Keratinocyte (primary cell): ENCODE measurements around the gene ALDH1L1. TPM values are rescaled to one million over a fixed set of nuclear protein-coding genes. Genes with fewer than 3 reads are reported as not detected.

Experiments
- DNase-seq: peaks from one replicate; pipeline ENCODE4 v3.0.0-alpha.2; 2011; ENCODE audit warnings: low read depth, missing footprints, low spot score
- FAIRE-seq: peaks from 2 replicates; lab custom pipeline; 2011; peaks lifted over from hg19 to GRCh38; lab: Jason Lieb, UNC
- H2AFZ ChIP-seq: 2 replicates; pipeline ENCODE4 v1.6.0; 2012; ENCODE audit warnings: low read length, control low read depth, inconsistent platforms; ENCODE audit not compliant: control insufficient read depth
- H3K27ac ChIP-seq: 2 replicates; pipeline ENCODE4 v1.5.1; 2011; ENCODE audit warnings: low read length; ENCODE audit not compliant: control insufficient read depth, insufficient read depth
- H3K27me3 ChIP-seq: 3 replicates; pipeline ENCODE4 v1.6.0; 2011; ENCODE audit warnings: low read length; ENCODE audit not compliant: control insufficient read depth, insufficient read depth; ENCODE audit errors: extremely low read depth
- H3K36me3 ChIP-seq, 2 experiments: 2 replicates in 1 of 2; 3 replicates in 1 of 2; pipeline ENCODE4 v1.5.1; 2011; ENCODE audit warnings: low read length in 2 of 2, mild to moderate bottlenecking in 1 of 2; ENCODE audit not compliant: control insufficient read depth in 2 of 2, insufficient read depth in 2 of 2; ENCODE audit errors: extremely low read depth in 1 of 2
- H3K4me1 ChIP-seq: 3 replicates; pipeline ENCODE4 v1.5.1; 2011; ENCODE audit warnings: low read length; ENCODE audit not compliant: control insufficient read depth, insufficient read depth; ENCODE audit errors: extremely low read depth
- H3K4me2 ChIP-seq: 3 replicates; pipeline ENCODE4 v1.6.0; 2011; ENCODE audit warnings: low read depth, low read length; ENCODE audit not compliant: control insufficient read depth, insufficient read depth; ENCODE audit errors: extremely low read depth
- H3K4me3 ChIP-seq, 3 experiments: fragments of 200-600 bp in 1 of 3; sonication (generic) in 1 of 3; 2 replicates in 2 of 3; 3 replicates in 1 of 3; pipeline ENCODE4 v1.5.1; 2011 to 2016; ENCODE audit warnings: low read length in 3 of 3, mild to moderate bottlenecking in 3 of 3, control low read depth in 2 of 3, inconsistent platforms in 1 of 3, low read depth in 1 of 3, mixed read lengths in 1 of 3, mixed run types in 1 of 3, moderate library complexity in 1 of 3; ENCODE audit not compliant: control insufficient read depth in 2 of 3, insufficient read depth in 2 of 3; ENCODE audit errors: extremely low read depth in 1 of 3
- H3K79me2 ChIP-seq: 2 replicates; pipeline ENCODE4 v1.6.0; 2012; ENCODE audit warnings: low read length; ENCODE audit not compliant: control insufficient read depth, insufficient read depth
- H3K9ac ChIP-seq: 3 replicates; pipeline ENCODE4 v1.6.0; 2011; ENCODE audit warnings: low read length; ENCODE audit not compliant: control insufficient read depth, insufficient read depth; ENCODE audit errors: extremely low read depth
- H3K9me1 ChIP-seq: 3 replicates; pipeline ENCODE4 v1.6.0; 2011; ENCODE audit warnings: low read length; ENCODE audit not compliant: control insufficient read depth, insufficient read depth; ENCODE audit errors: extremely low read depth
- H3K9me3 ChIP-seq: 2 replicates; pipeline ENCODE4 v1.5.1; 2012; ENCODE audit warnings: low read depth, low read length; ENCODE audit not compliant: control insufficient read depth
- H4K20me1 ChIP-seq: 3 replicates; pipeline ENCODE4 v1.6.0; 2011; ENCODE audit warnings: low read length; ENCODE audit not compliant: control insufficient read depth, insufficient read depth; ENCODE audit errors: extremely low read depth
- EZH2 ChIP-seq: IDR thresholded peaks from one replicate; pipeline ENCODE4 v1.6.1; 2012; ENCODE audit warnings: inconsistent platforms, mild to moderate bottlenecking, low read length, moderate library complexity
- dilution Hi-C: fragments of 300-500 bp; cut with MboI; formaldehyde crosslinking; loops from one replicate; pipeline ENCODE4 v1.7.0; 2020; ENCODE audit warnings: low sequenced_read_pairs; ENCODE audit not compliant: extremely low pct_ligation_motif_present
- polyA plus RNA-seq, 5 experiments: library from polyadenylated mRNA; depleted of rRNA in 3 of 5; stranded (reverse) in 3 of 5; stranded (forward) in 1 of 5; unstranded in 1 of 5; fragments of >200 nt; gene quantifications; 1 replicate in 1 of 5; 2 replicates in 3 of 5; 3 replicates in 1 of 5; pipeline versions ENCODE4 v1.2.1 to v1.2.3, GENCODE V29; 2011 to 2012; ENCODE audit warnings: missing spikeins in 2 of 5, low read depth in 1 of 5, low replicate concordance in 1 of 5
- TF ChIP-seq, protein P1 (sequence below), 3 experiments: IDR thresholded peaks in 1 of 3; conservative IDR thresholded peaks in 1 of 3; optimal IDR thresholded peaks in 1 of 3; 2 replicates in 2 of 3; 3 replicates in 1 of 3; pipeline versions ENCODE3 to v1.5.1; 2011; ENCODE audit warnings: low read length in 3 of 3, mild to moderate bottlenecking in 3 of 3, moderate library complexity in 2 of 3, control low read depth in 1 of 3, inconsistent platforms in 1 of 3; ENCODE audit not compliant: insufficient read depth in 2 of 3; ENCODE audit errors: extremely low read depth in 1 of 3

The ALDH1L1 gene
- polyA plus RNA-seq, 1 donor (not counting 4 experiments of a cell fraction or from before 2014, with no cell fraction given), result 0.35 TPM

DNA sequence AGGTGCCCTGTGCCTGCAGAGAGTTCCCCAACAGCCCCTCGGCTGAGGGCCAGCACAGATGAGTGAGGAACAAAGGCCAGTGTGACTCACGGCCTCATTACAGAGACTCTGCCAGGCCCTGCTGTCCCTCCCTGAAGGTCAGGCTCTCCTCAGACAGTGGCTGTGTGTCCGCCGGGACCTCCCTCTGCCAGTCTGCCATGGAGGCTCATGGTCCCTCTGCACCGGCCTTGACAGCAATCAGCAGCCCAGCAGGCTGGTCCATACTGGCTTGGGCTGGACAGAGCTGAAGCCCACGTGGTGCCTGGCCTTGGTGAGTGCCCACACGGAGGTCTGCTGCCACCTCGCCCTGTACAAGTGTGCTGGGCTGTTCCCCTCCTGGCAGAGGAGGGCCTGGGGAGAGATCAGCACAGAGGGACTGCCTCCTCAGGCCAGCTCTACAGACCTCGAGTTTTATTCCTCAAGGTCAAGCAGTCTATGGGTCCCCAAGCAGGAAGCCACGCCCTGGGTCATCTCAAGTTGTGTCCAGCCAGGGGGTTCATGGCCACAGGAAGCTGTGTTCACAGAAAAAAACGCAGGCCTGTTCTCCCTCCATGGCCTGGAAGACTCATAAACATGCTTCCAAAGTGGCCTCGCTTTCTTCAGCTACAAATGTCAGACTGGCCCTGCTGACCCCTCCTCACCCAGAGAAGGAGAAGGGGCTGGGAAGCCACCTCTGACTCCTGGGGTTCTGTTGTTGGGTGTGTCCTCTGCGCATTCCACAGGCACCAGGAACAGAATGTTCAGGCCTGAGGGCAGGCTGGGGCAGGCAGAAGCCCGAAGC is 123.5 kb downstream of the ALDH1L1 start:
- DNase-seq, result no peak
- Histone ChIP-seq H3K27ac (peak overlapping the region; percentile 74), H4K20me1 (no peaks in the 10 kb centered on the region), H3K4me3 (peak overlapping the region in 1 of 3 experiments; percentile 28), H3K4me2 (peak overlapping the region; percentile 62), H3K4me1 (peaks cover 26% of the 10 kb centered on the region), H3K9ac (peak overlapping the region; percentile 48), H3K9me1 (no peaks in the 10 kb centered on the region), H3K27me3 (no peaks in the 10 kb centered on the region), H3K36me3 (no peaks in the 10 kb centered on the region), H3K79me2 (no peaks in the 10 kb centered on the region), H2AFZ (peak overlapping the region; percentile 58), H3K9me3 (no peaks in the 10 kb centered on the region)
- FAIRE-seq, result peak; percentile 23
- dilution Hi-C loops, result no loop called here
- TF ChIP-seq EZH2, result no peak
- TF ChIP-seq, protein P1, sequence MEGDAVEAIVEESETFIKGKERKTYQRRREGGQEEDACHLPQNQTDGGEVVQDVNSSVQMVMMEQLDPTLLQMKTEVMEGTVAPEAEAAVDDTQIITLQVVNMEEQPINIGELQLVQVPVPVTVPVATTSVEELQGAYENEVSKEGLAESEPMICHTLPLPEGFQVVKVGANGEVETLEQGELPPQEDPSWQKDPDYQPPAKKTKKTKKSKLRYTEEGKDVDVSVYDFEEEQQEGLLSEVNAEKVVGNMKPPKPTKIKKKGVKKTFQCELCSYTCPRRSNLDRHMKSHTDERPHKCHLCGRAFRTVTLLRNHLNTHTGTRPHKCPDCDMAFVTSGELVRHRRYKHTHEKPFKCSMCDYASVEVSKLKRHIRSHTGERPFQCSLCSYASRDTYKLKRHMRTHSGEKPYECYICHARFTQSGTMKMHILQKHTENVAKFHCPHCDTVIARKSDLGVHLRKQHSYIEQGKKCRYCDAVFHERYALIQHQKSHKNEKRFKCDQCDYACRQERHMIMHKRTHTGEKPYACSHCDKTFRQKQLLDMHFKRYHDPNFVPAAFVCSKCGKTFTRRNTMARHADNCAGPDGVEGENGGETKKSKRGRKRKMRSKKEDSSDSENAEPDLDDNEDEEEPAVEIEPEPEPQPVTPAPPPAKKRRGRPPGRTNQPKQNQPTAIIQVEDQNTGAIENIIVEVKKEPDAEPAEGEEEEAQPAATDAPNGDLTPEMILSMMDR (optimal IDR thresholded peaks at IDR 0.05 in 1 of 3, IDR thresholded peaks at IDR 0.05 in 1 of 3, conservative IDR thresholded peaks at IDR 0.05 in 1 of 3; ENCODE audit: extremely low read depth in 1 of 3, insufficient read depth in 2 of 3, low read length in 3 of 3), result no peak

DNA sequence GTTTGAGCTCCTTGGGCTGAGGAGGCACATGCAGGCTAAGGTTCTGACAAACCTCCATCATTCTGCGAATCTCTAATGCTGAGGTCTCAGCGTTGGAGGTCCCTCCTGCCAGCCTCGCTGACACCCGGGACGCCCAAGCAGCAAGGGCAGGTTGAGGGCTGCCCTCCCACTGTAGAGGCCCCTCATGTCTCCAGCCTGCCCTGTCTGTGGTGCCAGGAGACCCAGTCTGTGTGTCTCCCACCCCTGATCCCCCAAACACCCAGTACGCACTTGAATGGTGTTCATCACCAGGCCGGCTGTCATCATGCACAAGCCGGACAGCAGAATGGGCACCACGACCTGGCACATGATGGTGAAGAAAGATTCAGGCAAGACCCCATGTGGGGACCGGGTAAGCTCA is 124.3 kb downstream of the ALDH1L1 start:
- no peak for TF ChIP-seq EZH2
- TF ChIP-seq, protein P1 (optimal IDR thresholded peaks at IDR 0.05 in 1 of 3, IDR thresholded peaks at IDR 0.05 in 1 of 3, conservative IDR thresholded peaks at IDR 0.05 in 1 of 3; ENCODE audit: extremely low read depth in 1 of 3, insufficient read depth in 2 of 3, low read length in 3 of 3), result no peak
- dilution Hi-C loops, result no loop called here
- Histone ChIP-seq H3K27me3 (no peaks in the 10 kb centered on the region), H3K4me3 (no peak overlapping the region), H3K9me1 (no peaks in the 10 kb centered on the region), H2AFZ (no peak overlapping the region), H3K79me2 (no peaks in the 10 kb centered on the region), H3K4me1 (peaks cover 26% of the 10 kb centered on the region), H3K36me3 (no peaks in the 10 kb centered on the region), H3K4me2 (no peak overlapping the region), H3K9me3 (no peaks in the 10 kb centered on the region), H3K27ac (no peak overlapping the region), H3K9ac (no peak overlapping the region), H4K20me1 (no peaks in the 10 kb centered on the region)
- DNase-seq, result no peak
- no peak for FAIRE-seq
